Fibroblast of upper back skin (primary cell): Measurements from ENCODE around the gene RSAD2.

Experiments
- DNase-seq: peaks from one replicate; pipeline ENCODE4 v3.0.0-alpha.2; 2013

RSAD2 gene

DNA sequence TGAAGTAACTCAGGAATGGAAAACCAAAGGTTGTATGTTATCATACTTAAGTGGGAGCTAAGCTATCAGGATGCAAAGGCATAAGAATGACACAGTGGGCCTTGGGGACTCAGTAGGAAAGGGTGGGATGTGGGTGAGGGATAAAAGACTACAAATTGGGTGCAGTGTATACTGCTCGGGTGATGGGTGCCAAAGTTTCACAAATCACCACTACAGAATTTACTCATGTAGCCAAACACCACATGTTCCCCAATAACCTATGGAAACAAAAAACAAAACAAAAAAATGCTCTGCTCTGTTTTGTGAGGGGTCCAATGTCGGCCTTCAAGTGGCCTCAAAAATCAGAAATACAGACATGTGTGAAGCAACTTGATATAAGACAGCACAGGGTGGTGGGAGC lies 30.7 kb downstream of the RSAD2 start:
- no peak for DNase-seq

DNA sequence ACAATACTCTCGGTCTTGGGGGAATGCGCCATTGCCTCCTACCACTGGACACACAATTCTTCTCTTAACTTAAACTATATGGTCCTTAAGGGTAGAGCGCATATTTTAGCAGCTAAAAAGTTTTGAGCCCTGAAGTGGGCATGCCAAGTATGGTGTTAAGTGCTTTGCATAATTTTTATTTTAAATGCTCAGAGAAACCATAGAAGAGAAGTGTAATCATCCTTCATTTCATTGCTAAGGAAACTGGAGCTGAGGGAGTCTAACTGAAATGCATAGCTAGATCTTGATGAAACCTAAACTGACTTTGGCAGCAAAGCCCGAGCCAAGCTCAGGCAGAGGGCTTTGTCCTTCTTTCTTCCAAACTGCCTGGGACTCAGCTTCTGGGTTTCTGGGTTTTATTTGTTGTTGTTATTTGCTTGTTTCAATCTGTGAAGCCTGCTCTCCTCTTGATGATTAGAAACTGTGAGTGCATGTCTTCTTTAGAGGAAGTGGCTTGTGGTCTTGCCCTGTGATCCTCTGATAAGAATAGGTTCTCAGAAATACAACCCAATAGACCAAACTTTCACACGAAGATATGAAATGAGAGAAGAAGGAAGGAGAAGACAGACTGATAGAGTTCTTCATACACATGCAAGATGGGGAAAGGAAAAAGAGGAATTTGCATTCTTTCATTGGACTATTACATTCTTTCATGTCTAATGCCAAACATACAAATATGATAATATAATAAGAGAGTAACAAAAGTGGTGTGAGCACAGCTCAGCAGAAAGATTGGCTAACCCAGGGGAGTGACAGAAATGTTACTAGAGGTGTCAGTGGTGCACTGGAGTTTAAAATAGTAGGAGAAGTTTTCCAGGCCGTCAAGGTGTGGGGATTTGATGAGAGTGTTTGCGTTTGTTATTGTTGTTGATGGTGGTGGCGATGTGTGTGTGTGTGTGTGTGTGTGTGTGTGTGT lies 32.1 kb downstream of the RSAD2 start:
- no peak for DNase-seq

DNA sequence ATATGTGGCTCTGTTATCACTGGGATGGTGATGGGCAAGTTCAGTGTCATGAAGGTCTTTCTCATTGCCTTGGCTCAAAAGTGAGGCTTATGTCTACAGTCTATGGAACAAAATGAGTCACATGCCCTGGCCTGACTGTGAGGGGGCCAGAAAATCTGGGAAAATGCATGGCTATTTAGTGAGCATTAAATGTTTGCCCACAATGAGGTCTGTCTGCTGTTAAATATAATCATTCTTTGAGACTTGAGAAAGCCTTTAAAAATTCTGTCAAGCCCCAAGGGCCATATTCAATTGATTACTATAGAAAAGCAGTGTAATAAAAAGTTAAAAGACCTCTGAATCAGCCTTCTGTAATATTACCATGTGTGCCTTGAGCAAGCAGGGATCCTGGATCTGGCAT lies 34.1 kb downstream of the RSAD2 start:
- peak; percentile 27 for DNase-seq

- no peak for DNase-seq
Observed at GRCh38 chr2:6913415-6914157, 36.0 kb downstream of the RSAD2 start.

GRCh38 chr2:6914828-6915227 lies 37.3 kb downstream of the RSAD2 start:
- DNase-seq, result peak; percentile 19

GRCh38 chr2:6915399-6915798 lies 37.8 kb downstream of the RSAD2 start:
- DNase-seq, result no peak

GRCh38 chr2:6916224-6916623 lies 38.6 kb downstream of the RSAD2 start:
- no peak for DNase-seq

- no peak for DNase-seq
Observed at GRCh38 chr2:6916736-6917070, 39.1 kb downstream of the RSAD2 start.

DNA sequence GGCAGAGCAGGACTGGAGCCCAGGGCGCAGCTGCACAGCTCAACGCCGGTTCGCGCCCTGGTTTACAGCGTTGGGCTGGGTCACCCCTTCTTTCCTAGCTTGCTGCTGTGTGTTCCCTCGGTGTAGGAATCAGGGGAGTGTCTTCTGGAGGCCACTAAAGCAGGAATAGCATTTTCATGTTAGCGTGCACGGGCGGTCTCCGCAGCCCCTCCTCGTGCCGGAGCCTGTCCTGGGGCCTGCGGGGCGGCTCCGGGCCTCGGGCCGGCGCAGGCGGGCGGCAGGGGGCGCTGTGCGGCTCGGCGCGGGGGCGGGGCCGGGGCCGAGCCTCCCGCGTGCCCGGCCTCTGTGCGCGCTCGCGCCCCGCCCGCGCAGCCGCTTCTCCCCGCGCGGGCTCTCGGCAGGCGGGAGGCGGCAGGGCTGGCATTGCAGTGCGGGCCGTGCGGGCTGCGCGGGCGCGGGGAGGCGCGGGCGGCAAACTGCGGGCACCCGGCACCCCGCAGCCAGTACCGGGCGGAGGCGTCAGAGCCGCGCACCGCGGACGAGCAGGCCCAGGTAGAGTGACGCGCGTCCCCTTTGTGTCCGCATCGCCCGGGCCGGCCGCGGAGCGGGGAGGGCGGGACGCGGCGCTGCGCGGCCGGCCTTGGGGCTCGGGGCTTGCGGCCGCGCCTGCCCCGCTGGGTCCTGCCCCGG lies 39.6 kb downstream of the RSAD2 start, which contains the start of gene RNF144A:
TSS of gene RNF144A (plus strand) at position 342 of the 690 bp plus-strand sequence. CDS start 79,515 bp downstream, outside the sequence.
- peak; percentile 43 for DNase-seq

DNA sequence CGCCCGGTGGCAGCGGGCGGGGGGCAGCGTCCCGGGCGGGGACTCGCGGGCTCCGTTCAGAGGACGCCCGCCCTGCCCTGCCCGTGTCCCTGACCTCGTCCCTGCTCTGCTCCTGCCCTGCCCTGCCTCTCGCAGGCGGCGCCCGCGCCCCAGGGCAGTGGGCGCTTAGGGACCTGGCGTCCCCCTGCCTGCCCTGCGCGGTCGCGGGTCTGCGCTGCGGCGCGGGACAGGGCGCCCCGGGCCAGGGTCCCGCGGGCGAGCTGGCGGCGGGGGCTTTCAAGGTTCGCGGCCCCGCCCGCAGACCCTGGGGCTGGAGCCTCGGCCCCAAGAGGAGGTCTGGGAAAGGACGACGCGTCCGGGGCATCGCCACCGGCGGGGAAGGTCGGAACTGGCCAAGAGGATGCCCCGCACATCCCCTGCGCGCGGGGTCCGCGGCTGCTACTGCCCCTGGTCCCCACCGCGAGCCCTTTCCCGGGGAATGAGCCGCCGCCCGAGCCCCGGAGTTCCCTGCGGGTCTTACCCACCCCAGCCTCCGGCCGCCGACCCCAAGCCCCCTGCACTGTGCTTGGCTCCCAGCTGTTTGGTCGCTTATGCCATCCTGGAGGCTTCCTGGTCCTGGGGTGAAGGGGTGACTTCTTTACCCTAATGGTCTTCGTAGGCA lies 40.3 kb downstream of the RSAD2 start:
- no peak for DNase-seq

DNA sequence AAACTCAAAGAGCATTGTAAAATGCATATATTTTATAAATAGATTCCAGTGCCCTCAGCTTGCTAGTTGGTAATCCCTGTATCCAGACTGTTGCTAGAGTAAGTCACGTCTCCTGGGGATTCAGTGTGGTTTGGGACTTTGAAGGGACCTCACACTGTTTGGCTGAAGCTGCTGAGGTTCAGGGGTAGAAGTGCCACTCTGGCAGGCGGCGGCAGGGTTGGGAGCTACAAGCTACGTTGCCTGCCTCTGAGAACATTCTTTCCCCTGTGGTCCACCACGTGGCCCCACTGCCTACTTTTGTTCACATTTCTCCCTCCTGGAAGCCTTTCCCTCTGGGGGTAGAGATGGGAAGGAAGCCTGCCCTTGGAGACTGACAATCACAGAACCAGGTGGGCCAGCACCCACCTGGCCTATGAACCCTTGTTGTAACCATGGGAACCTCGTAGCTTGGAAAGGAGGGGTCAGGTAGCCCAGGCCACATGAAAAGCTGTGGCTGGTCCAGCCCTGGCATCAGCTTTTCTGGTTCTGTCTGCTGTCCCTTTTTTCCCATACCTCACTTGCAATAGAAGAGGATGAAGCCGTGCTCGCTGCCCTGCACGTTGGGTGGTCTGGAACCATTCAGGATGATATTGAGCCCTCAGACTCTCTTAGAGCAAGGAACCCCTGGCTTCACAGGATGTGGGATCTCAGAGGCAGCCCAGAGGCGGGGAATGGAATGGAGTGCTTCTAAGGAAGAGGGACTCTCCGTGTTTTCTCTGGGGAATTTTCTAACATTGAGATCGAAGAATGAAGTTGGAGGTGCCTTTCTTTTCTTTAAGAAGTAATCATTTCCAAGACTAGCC lies 42.5 kb downstream of the RSAD2 start:
- DNase-seq, result peak; percentile 19

- no peak for DNase-seq
Observed at GRCh38 chr2:6920743-6921064, 43.1 kb downstream of the RSAD2 start.

- DNase-seq, result no peak
Observed at GRCh38 chr2:6921321-6921922, 43.8 kb downstream of the RSAD2 start.

- no peak for DNase-seq
Observed at GRCh38 chr2:6922201-6922656, 44.7 kb downstream of the RSAD2 start.

DNA sequence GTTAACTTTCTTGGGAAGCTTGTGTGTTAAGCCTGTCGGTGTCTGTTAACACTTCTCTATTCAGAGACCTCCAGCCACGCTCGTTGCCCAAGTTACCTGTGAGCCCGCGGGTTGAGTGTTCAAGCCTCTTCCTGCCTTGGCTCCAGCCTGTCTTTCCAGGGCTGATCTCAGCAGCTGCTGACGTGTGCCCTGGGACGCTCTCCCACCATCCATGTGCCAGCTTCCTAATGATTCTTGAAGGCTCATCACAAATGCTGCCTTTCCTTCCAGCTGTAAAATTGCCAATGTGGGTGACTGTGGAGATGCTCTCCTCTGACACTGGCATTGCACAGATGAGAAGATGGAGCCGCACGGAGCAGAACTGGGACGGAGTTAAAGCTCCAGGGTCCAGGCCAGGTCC lies 45.7 kb downstream of the RSAD2 start:
- no peak for DNase-seq

- no peak for DNase-seq
Observed at GRCh38 chr2:6924101-6924923, 46.7 kb downstream of the RSAD2 start.

DNA sequence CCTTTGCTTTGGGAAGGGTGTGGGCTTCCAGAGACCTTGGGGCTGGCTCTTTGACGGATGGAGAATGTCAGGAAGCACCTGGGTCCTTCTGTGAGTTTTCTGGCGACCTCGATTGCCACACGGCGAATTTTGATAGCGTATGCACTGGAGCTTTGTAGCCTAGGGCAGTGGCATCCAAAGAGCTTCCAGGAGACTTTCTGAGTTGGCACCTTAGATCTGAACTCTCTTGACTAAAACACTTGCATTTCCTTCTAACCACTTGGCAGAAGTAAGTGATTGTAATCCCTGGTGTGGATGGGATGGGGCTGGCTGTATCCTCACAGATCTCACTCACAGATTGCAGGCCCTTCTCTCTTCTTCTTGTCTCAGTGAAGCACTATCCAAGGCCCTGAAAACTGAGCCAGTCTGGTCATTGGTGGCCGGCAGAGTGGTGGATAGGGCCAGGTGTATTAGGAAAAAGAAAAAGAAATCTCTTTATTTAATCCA lies 47.4 kb downstream of the RSAD2 start:
- no peak for DNase-seq

DNA sequence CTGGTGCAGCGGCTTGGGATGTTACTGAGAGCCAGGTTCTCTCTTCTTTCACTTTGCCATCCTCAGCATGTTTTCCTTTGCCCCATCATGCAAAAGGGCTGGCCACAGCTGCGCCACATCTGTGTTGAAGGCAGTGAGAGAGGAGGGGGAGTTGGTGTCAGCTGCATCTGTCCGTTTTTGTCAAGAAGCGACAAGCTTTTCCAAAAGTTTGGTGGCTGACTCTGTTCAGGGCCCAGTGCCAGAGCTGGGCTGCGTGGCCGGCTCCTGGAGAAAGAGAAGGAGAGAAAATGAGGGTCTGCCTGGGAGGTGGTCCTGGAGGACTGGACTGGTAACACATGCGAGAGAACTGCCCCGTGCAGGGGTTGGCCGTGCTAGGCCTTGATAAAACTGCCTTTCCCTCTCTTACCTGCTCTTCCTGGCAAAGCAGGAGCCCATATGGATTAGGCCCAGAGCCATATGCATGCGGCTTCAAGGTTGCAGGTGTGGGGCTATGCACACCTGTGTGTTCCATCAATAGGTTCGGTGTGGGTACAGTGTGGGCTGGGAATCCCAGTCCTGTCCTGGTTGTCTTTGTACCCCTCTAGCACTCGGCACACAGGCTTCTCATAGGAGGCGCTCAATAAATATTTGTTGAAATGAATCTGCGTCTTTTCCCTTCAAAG lies 48.6 kb downstream of the RSAD2 start:
- no peak for DNase-seq

GRCh38 chr2:6927186-6927585 lies 49.6 kb downstream of the RSAD2 start:
- no peak for DNase-seq

DNA sequence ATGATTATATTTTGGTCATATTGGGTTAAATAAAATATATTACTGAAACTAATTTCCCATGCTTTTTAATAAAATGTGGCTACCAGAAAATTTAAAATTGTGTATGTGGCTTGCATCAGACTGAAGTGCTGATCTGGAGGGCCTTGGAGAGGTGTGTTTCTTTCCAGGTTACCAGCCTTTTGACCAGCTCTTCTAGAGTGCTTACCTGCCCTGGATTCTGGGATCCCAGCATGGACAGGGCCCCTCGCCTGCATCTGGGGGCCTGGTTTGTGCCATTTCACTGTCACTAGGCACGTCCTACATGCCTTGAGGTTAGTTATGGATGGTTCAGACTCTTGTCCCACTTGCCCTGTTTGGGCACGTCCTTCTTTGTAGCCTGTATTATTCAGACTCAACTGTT lies 50.2 kb downstream of the RSAD2 start:
- no peak for DNase-seq
